ENCODE results near the gene CNTNAP2. TPM values are rescaled to one million over a fixed set of nuclear protein-coding genes. Genes with fewer than 3 reads are reported as not detected.

CNTNAP2 gene
- total RNA-seq, 1 experiment from 2014 or later: 64.5 TPM

DNA sequence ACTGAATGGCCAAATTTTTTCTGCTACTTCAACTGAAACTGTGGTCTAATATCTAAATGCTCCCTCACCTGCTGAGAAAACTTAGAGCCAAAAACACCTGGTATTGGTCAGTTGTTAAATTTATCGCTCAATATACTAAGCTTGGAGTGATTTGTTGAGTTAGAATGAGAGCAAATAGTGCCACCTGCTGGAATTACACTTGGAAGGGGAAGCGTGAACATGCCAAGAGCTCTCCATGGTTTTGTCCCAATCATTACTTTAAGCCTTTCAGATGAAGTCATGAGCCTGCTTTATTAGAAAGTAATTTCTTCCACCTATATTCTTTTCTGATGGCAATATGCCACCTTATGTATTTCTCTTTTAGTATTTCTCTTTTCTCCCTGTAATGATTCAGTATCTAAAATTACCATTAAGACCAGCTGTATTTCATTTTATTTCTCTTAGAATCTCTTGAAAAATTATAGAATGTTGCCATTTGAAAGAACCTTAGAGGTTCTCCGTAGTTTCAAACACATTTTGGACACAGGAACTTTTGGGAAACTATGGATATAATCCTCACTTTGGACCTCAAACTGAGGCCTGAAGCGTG is 2026.2 kb downstream of the CNTNAP2 start:
- Mint-ChIP-seq H3K4me3 (no peak overlapping the region), H3K36me3 (ENCODE audit: insufficient read depth in 1 of 3, low read depth in 3 of 3) (peaks cover 2 to 6% (median 3%) of the 10 kb centered on the region in 3 experiments; a peak in 3 of 7 replicates), H3K4me1 (peaks cover 5 to 11% of the 10 kb centered on the region in 2 experiments; a peak in 2 of 4 replicates), H3K9me3 (peaks cover 12 to 17% of the 10 kb centered on the region in 2 experiments; a peak in 4 of 5 replicates), H3K27ac (no peak overlapping the region), H3K27me3 (ENCODE audit: low read depth) (peaks cover under 1% of the 10 kb centered on the region; the same call in 1 of the 2 replicates)
- no peaks in the 10 kb centered on the region for H3K23me2 ChIP-seq (ENCODE audit: insufficient read length, low read depth, low read length, poor library complexity, severe bottlenecking)
- no peak overlapping the region for H2BK12ac ChIP-seq (ENCODE audit: insufficient read length, low read depth, low read length)
- no peak overlapping the region for H3K27ac ChIP-seq (ENCODE audit: insufficient read length, low read depth, low read length)
- no peak overlapping the region for H3K4me2 ChIP-seq (ENCODE audit: insufficient read depth, insufficient read length, low read length)
- H3K79me2 ChIP-seq (ENCODE audit: insufficient read depth, low read length): no peaks in the 10 kb centered on the region
- H4K5ac ChIP-seq (ENCODE audit: insufficient read length, low read depth, low read length): no peak overlapping the region
- no peak overlapping the region for H2AFZ ChIP-seq (ENCODE audit: low read length)
- no peaks in the 10 kb centered on the region for H3K9me3 ChIP-seq (ENCODE audit: control insufficient read depth, low read depth, low read length)
- no peak overlapping the region for H3K4ac ChIP-seq (ENCODE audit: low read depth, low read length)
- no peak for DNase-seq
- H4K91ac ChIP-seq (ENCODE audit: insufficient read length, low read depth, low read length): no peak overlapping the region
- H4K20me1 ChIP-seq (ENCODE audit: control insufficient read depth, insufficient read depth, insufficient read length): no peaks in the 10 kb centered on the region
- no peak overlapping the region for H2AK5ac ChIP-seq (ENCODE audit: insufficient read length, low read length)
- no peaks in the 10 kb centered on the region for H3K79me1 ChIP-seq (ENCODE audit: insufficient read depth, low read depth, low read length, poor library complexity, severe bottlenecking)
- WGBS (ENCODE audit: extremely low coverage, insufficient read length, low lambda C conversion rate): no CpG with 5 or more reads among the region's 4 CpGs
- H2BK20ac ChIP-seq (ENCODE audit: low read depth, low read length, poor library complexity, severe bottlenecking): no peak overlapping the region
- H3K23ac ChIP-seq (ENCODE audit: insufficient read length, low read depth, low read length): no peak overlapping the region
- no peaks in the 10 kb centered on the region for H3K27me3 ChIP-seq (ENCODE audit: insufficient read depth, low read length)
- H2BK15ac ChIP-seq (ENCODE audit: low read depth, low read length): no peak overlapping the region
- H3K14ac ChIP-seq (ENCODE audit: insufficient read depth, low read length): no peak overlapping the region
- no peak overlapping the region for H2BK5ac ChIP-seq (ENCODE audit: insufficient read length, low read length)
- H3T11ph ChIP-seq (ENCODE audit: low read length): no peak overlapping the region
- H3K18ac ChIP-seq (ENCODE audit: insufficient read length, low read depth, low read length): no peak overlapping the region
- H3K9ac ChIP-seq (ENCODE audit: extremely low read depth, insufficient read length, low read length): no peak overlapping the region
- no peak overlapping the region for H3K56ac ChIP-seq (ENCODE audit: insufficient read length, low read depth, low read length)
- H2BK120ac ChIP-seq (ENCODE audit: low read depth, low read length, poor library complexity, severe bottlenecking): no peak overlapping the region
- TF ChIP-seq, protein P1, sequence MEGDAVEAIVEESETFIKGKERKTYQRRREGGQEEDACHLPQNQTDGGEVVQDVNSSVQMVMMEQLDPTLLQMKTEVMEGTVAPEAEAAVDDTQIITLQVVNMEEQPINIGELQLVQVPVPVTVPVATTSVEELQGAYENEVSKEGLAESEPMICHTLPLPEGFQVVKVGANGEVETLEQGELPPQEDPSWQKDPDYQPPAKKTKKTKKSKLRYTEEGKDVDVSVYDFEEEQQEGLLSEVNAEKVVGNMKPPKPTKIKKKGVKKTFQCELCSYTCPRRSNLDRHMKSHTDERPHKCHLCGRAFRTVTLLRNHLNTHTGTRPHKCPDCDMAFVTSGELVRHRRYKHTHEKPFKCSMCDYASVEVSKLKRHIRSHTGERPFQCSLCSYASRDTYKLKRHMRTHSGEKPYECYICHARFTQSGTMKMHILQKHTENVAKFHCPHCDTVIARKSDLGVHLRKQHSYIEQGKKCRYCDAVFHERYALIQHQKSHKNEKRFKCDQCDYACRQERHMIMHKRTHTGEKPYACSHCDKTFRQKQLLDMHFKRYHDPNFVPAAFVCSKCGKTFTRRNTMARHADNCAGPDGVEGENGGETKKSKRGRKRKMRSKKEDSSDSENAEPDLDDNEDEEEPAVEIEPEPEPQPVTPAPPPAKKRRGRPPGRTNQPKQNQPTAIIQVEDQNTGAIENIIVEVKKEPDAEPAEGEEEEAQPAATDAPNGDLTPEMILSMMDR (conservative IDR thresholded peaks at IDR 0.05): peak; percentile 80
- H4K8ac ChIP-seq (replicated peaks; ENCODE audit: insufficient read length, low read depth, low read length): no peak overlapping the region
- H3K4me1 ChIP-seq (ENCODE audit: insufficient read depth, low read length): no peaks in the 10 kb centered on the region
